Thoracic aorta (tissue), 2 donors: Measurements from ENCODE around the gene TOP1. TPM values are rescaled to one million over a fixed set of nuclear protein-coding genes. Genes with fewer than 3 reads are reported as not detected.
A peak's percentile ranks its signal among the peaks of the same experiment; 100 is the strongest.

Source experiments
- ATAC-seq: fragments of 150-250 bp; one replicate; pipeline ENCODE4 v1.8.0; 2017; ENCODE audit warnings: low read depth; ENCODE audit not compliant: insufficient number of reproducible peaks, low FRiP score
- DNase-seq: peaks from one replicate; pipeline ENCODE4 v3.0.0-alpha.2; 2020; ENCODE audit warnings: low spot score
- H3K27ac ChIP-seq, 2 donors: fragments of 200-600 bp; sonication (generic); 1 replicate in 1 of 2; 2 replicates in 1 of 2; pipeline ENCODE4 v1.5.1; 2016; ENCODE audit warnings: mild to moderate bottlenecking in 2 of 2, moderate library complexity in 2 of 2
- H3K27me3 ChIP-seq: fragments of 200-600 bp; sonication (generic); replicated peaks from 2 replicates; pipeline ENCODE4 v1.6.0; 2016; ENCODE audit warnings: mild to moderate bottlenecking; ENCODE audit not compliant: insufficient read depth
- H3K36me3 ChIP-seq: fragments of 200-600 bp; sonication (generic); one replicate; pipeline ENCODE4 v1.5.1; 2016
- H3K4me1 ChIP-seq, 2 donors: fragments of 200-600 bp; sonication (generic); 1 replicate in 1 of 2; 2 replicates in 1 of 2; pipeline versions ENCODE4 v1.5.1 to v1.6.0; 2016; ENCODE audit warnings: low read depth in 2 of 2, mild to moderate bottlenecking in 1 of 2; ENCODE audit not compliant: control insufficient read depth in 1 of 2
- H3K4me3 ChIP-seq: fragments of 200-600 bp; sonication (generic); 2 replicates; pipeline ENCODE4 v1.5.1; 2016; ENCODE audit warnings: mild to moderate bottlenecking
- H3K9me3 ChIP-seq: fragments of 200-600 bp; sonication (generic); 2 replicates; pipeline ENCODE4 v1.5.1; 2016
- total RNA-seq, 2 donors: library from RNA; depleted of rRNA; stranded (reverse); fragments of >200 nt; gene quantifications; one replicate each; pipeline versions ENCODE4 v1.1.0 to v1.2.3, GENCODE V29; 2016
- TF ChIP-seq, protein P1 (sequence below): fragments of 200-600 bp; sonication (generic); IDR thresholded peaks from one replicate; pipeline ENCODE4 v1.5.1; 2019; ENCODE audit warnings: antibody characterized with exemption

TOP1 gene
- total RNA-seq, 2 donors from 2014 or later, result 17.3 to 35.4 TPM

- ATAC-seq, result no peak
- TF ChIP-seq, protein P1, sequence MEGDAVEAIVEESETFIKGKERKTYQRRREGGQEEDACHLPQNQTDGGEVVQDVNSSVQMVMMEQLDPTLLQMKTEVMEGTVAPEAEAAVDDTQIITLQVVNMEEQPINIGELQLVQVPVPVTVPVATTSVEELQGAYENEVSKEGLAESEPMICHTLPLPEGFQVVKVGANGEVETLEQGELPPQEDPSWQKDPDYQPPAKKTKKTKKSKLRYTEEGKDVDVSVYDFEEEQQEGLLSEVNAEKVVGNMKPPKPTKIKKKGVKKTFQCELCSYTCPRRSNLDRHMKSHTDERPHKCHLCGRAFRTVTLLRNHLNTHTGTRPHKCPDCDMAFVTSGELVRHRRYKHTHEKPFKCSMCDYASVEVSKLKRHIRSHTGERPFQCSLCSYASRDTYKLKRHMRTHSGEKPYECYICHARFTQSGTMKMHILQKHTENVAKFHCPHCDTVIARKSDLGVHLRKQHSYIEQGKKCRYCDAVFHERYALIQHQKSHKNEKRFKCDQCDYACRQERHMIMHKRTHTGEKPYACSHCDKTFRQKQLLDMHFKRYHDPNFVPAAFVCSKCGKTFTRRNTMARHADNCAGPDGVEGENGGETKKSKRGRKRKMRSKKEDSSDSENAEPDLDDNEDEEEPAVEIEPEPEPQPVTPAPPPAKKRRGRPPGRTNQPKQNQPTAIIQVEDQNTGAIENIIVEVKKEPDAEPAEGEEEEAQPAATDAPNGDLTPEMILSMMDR, result no peak
- Histone ChIP-seq H3K4me3 (no peak overlapping the region), H3K4me1 (no peaks in the 10 kb centered on the region), H3K27me3 (no peaks in the 10 kb centered on the region), H3K36me3 (no peaks in the 10 kb centered on the region), H3K9me3 (no peaks in the 10 kb centered on the region), H3K27ac (no peak overlapping the region)
- no peak for DNase-seq
Measured at GRCh38 chr20:40982415-40983145, 46.0 kb upstream of the TOP1 start.

- no peaks in the 10 kb centered on the region for H3K36me3 ChIP-seq
- DNase-seq (no peak), ATAC-seq (no peak)
- no peak overlapping the region for H3K4me3 ChIP-seq
- no peaks in the 10 kb centered on the region for H3K4me1 ChIP-seq
- no peaks in the 10 kb centered on the region for H3K27me3 ChIP-seq
- no peak overlapping the region for H3K27ac ChIP-seq
- TF ChIP-seq, protein P1, result no peak
- no peaks in the 10 kb centered on the region for H3K9me3 ChIP-seq
Measured at GRCh38 chr20:40983898-40984297, 44.7 kb upstream of the TOP1 start.

DNA sequence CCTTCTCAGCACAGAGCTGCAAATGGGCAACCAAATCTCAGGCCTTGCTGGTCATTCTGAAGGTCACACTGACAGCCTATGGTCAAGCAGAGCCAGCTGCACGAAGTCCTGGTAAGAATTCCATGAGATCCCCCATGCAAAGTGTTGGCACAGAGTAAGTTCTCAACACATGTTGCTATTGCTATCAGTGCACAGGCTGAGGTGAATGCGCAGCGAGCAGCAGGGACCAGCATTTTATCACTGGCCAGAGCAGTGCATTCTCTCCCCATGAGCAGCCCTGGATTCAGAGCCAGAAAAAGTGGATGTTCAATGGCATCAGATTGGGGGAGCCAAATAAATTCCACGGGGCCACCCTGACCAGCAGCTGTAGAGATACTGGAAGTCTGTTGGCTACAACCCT, 44.1 kb upstream of the TOP1 start:
- DNase-seq, result no peak
- Histone ChIP-seq H3K27me3 (no peaks in the 10 kb centered on the region), H3K9me3 (no peaks in the 10 kb centered on the region), H3K4me3 (no peak overlapping the region), H3K4me1 (no peaks in the 10 kb centered on the region), H3K27ac (no peak overlapping the region), H3K36me3 (no peaks in the 10 kb centered on the region)
- no peak for ATAC-seq
- TF ChIP-seq, protein P1, result no peak

DNA sequence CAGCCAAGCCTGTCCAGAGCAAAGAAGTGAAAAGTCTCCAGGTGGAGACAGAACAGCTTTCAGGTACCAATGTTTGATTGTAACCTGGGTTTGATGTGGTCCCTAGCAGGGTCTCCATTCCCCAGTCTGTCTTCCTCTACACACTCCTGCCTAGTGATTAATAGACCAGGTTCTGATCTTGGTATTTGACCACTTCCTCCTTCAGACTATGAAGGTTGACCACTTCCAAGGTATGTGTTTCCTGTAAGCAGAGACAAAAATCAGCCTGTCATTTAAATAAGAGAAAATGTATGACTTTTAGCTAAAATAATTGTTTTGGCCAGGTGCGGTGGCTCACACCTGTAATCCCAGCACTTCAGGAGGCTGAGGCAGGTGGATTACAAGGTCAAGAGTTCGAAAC, 41.8 kb upstream of the TOP1 start:
- Histone ChIP-seq H3K4me3 (no peak overlapping the region), H3K27me3 (no peaks in the 10 kb centered on the region), H3K36me3 (no peaks in the 10 kb centered on the region), H3K4me1 (no peaks in the 10 kb centered on the region), H3K9me3 (no peaks in the 10 kb centered on the region), H3K27ac (no peak overlapping the region)
- DNase-seq (no peak), ATAC-seq (no peak)
- TF ChIP-seq, protein P1, result no peak

DNA sequence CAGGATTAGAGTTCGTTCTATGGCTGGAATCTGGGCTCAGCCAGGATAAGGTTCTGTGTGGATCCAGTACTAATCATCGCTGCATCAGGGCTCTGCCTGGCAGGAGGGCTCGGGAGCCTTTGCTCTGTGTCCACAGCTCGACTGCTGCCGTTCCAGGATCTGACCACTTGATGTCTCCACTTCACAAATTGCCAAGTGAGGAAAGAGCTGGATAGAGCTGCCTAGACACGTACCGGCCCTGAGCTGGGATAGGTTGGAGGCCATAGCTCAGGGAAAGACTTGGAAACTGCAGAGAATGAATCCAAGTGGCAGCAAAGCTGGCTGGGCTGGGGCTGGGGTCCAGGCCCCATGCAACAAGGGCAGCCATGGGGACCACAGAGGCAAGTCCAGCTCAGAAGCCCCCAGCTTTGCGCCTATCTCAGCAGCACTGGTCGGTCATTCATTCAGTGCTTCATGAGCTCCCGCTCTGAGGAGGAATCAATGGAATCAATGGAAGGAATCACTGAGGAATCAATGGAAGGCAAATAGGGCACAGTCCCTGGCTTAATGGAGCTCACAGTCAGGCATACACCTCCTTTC, 38.0 kb upstream of the TOP1 start:
- ATAC-seq (peak; percentile 82), DNase-seq (peak; percentile 65)
- TF ChIP-seq, protein P1, result peak; percentile 77
- no peaks in the 10 kb centered on the region for H3K36me3 ChIP-seq
- no peaks in the 10 kb centered on the region for H3K4me1 ChIP-seq
- H3K27me3 ChIP-seq, result no peaks in the 10 kb centered on the region
- H3K27ac ChIP-seq, result no peak overlapping the region
- no peak overlapping the region for H3K4me3 ChIP-seq
- no peaks in the 10 kb centered on the region for H3K9me3 ChIP-seq
